GM12878 (cell line): ENCODE data around the gene DIS3L2. TPM values are rescaled to one million over a fixed set of nuclear protein-coding genes. Genes with fewer than 3 reads are reported as not detected.
"Not testable (repeated sequence)": the region's sequence is repeated elsewhere in the genome, so short reads cannot be mapped to it uniquely, and the experiment has no call there.

ENCODE experiments used
- ATAC-seq: fragments of 200-7000 bp; cut with Tn5 transposase; 3 replicates; pipeline ENCODE4 v1.9.1; 2020; ENCODE audit warnings: mild to moderate bottlenecking, moderate library complexity
- BruUV-seq: library from RNA; stranded (reverse); fragments of 400-500 nt; replicated peaks from 2 replicates; lab custom pipeline; 2021; lab: Mats Ljungman, UMichigan
- CTCF ChIA-PET: fragments of 300-600 bp; sonication (Branson Sonifier 250); formaldehyde crosslinking; extraction: SDS; loops from one replicate; lab custom pipeline; 2021; ENCODE audit warnings: inconsistent platforms; lab: Yijun Ruan, JAX
- POLR2A ChIA-PET: fragments of 350-600 bp; formaldehyde crosslinking; extraction: SDS; loops from one replicate; lab custom pipeline; 2021; ENCODE audit warnings: inconsistent platforms; lab: Charles Lee
- RAD21 ChIA-PET: fragments of 300-600 bp; sonication (Branson Sonifier 250); formaldehyde crosslinking; loops from one replicate; lab custom pipeline; 2023; ENCODE audit warnings: antibody characterized with exemption; ENCODE audit not compliant: unreplicated experiment; lab: Charles Lee
- SMC1A ChIA-PET: fragments of 300-600 bp; sonication (Branson Sonifier 250); formaldehyde crosslinking; loops from one replicate; lab custom pipeline; 2023; ENCODE audit not compliant: unreplicated experiment, uncharacterized antibody; lab: Charles Lee
- DNase-seq: peaks from one replicate; pipeline ENCODE4 v3.0.0-alpha.2; 2011; ENCODE audit warnings: low read depth, low spot score
- FAIRE-seq: peaks from 3 replicates; lab custom pipeline; 2011; peaks lifted over from hg19 to GRCh38; lab: Jason Lieb, UNC
- H2AFZ ChIP-seq: 2 replicates; pipeline ENCODE4 v1.6.0; 2011; ENCODE audit warnings: low read depth, low read length, control low read depth; ENCODE audit not compliant: control insufficient read depth
- H3K27ac ChIP-seq: 2 replicates; pipeline ENCODE4 v1.5.1; 2011; ENCODE audit warnings: control low read depth; ENCODE audit not compliant: control insufficient read depth, insufficient read depth
- H3K27me3 ChIP-seq, 2 experiments: replicated peaks in 1 of 2; 2 replicates each; pipeline versions ENCODE4 v1.6.0 to v1.6.1; 2011; ENCODE audit warnings: low read length in 1 of 2; ENCODE audit not compliant: control insufficient read depth in 2 of 2, insufficient read depth in 2 of 2
- H3K36me3 ChIP-seq, 2 experiments: 2 replicates each; pipeline ENCODE4 v1.5.1; 2011; ENCODE audit warnings: low read length in 1 of 2; ENCODE audit not compliant: control insufficient read depth in 2 of 2, insufficient read depth in 2 of 2
- H3K4me1 ChIP-seq: 2 replicates; pipeline ENCODE4 v1.6.1; 2011; ENCODE audit warnings: mild to moderate bottlenecking, low read length, moderate library complexity, mixed read lengths; ENCODE audit not compliant: control insufficient read depth, insufficient read depth
- H3K4me2 ChIP-seq: 2 replicates; pipeline ENCODE4 v1.6.0; 2011; ENCODE audit warnings: control low read depth; ENCODE audit not compliant: control insufficient read depth, insufficient read depth
- H3K4me3 ChIP-seq: fragments of 200-600 bp; sonication (generic); 2 replicates; pipeline ENCODE4 v1.5.1; 2016
- H3K79me2 ChIP-seq: 2 replicates; pipeline ENCODE4 v1.6.0; 2011; ENCODE audit warnings: low read length; ENCODE audit not compliant: control insufficient read depth, insufficient read depth
- H3K9ac ChIP-seq: 2 replicates; pipeline ENCODE4 v1.8.0; 2011; ENCODE audit warnings: low read length, control low read depth, mixed read lengths; ENCODE audit not compliant: control insufficient read depth, insufficient read depth
- H3K9me3 ChIP-seq: replicated peaks from 3 replicates; pipeline ENCODE4 v1.5.1; 2011; ENCODE audit warnings: mild to moderate bottlenecking, low read length; ENCODE audit not compliant: control insufficient read depth, insufficient read depth
- H4K20me1 ChIP-seq: 2 replicates; pipeline ENCODE4 v1.6.0; 2011; ENCODE audit not compliant: control insufficient read depth, insufficient read depth
- WGBS: methylation state at CpG from one replicate; pipeline ENCODE4 v1.1.6; 2016; ENCODE audit warnings: low lambda C conversion rate; ENCODE audit not compliant: insufficient replicate concordance, insufficient coverage; ENCODE audit errors: missing lambda C conversion rate; 5-methylcytosine and 5-hydroxymethylcytosine counted together
- in situ Hi-C: fragments of 300-500 bp; cut with MboI; formaldehyde crosslinking; loops from 9 replicates; pipeline ENCODE4 v1.14.3; 2018; ENCODE audit warnings: mixed read lengths
- intact Hi-C: fragments of 100-400 bp; cut with micrococcal nuclease; formaldehyde crosslinking; loops from one replicate; pipeline ENCODE4 v1.14.2; 2022; ENCODE audit not compliant: unreplicated experiment
- polyA plus RNA-seq, 11 experiments: library from polyadenylated mRNA; depleted of rRNA in 4 of 11; unstranded in 6 of 11; stranded (reverse) in 5 of 11; fragments of >200 nt; fragmentation: Nextera tagmentation in 4 of 11; fragmentation: Illumina TruSeq in 1 of 11; extraction: Ambion mirVana in 4 of 11; extraction: Trizol in 1 of 11; gene quantifications; 1 replicate in 1 of 11; 2 replicates in 10 of 11; pipeline versions ENCODE4 v1.2.1 to v1.2.3, GENCODE V29; 2011 to 2016; ENCODE audit warnings: inconsistent platforms in 2 of 11, missing spikeins in 2 of 11, low read depth in 1 of 11
- total RNA-seq, 4 experiments: library from RNA; depleted of rRNA in 3 of 4; stranded (reverse); fragments of >200 nt in 3 of 4; fragmentation: Illumina TruSeq in 1 of 4; extraction: Trizol in 1 of 4; gene quantifications; 2 replicates each; pipeline versions ENCODE4 v1.2.1 to v1.2.3, GENCODE V29; 2013 to 2021

Gene DIS3L2
- total and polyA plus RNA-seq, 10 of the 15 experiments (the other 5 are each of a cell fraction or from before 2014, with no cell fraction given) = 3.5 to 27.1 (median 16.0) TPM

DNA sequence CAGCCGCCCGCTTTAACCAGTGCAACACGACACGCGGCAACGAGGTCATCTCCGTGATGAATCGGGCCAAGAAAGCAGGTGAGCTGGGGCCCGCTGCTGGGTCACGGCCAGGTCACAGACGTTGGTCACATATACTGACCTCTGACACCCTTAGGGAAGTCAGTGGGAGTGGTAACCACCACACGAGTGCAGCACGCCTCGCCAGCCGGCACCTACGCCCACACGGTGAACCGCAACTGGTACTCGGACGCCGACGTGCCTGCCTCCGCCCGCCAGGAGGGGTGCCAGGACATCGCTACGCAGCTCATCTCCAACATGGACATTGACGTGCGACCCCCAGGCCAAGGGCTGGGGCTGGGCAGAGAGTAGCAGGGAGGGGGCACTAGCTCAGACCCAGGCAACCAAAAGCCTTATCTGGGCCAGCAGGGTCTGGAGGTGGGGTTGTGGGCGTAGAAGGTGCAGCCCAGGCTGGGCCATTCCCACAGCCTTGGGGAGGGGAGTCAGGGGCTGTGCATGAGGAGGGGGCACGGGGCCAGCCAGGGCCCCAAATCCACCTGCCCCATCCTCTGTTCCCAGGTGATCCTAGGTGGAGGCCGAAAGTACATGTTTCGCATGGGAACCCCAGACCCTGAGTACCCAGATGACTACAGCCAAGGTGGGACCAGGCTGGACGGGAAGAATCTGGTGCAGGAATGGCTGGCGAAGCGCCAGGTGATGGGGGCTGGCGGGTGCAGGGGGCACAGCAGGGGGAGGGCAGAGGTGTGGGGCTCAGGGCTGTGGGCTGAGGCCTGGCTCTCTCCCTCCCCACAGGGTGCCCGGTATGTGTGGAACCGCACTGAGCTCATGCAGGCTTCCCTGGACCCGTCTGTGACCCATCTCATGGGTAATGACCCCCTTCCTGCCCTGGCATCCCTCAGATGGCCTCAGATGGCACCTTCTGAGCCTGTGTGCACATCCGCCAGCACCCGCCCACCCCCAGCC is 418.4 kb downstream of the DIS3L2 start:
- ATAC-seq, H3K9me3 ChIP-seq, H3K36me3 ChIP-seq, H3K27ac ChIP-seq, SMC1A ChIA-PET, H3K27me3 ChIP-seq, H2AFZ ChIP-seq, H3K79me2 ChIP-seq, BruUV-seq, H3K4me1 ChIP-seq, RAD21 ChIA-PET, H3K4me3 ChIP-seq, H3K9ac ChIP-seq, H4K20me1 ChIP-seq, POLR2A ChIA-PET, FAIRE-seq, CTCF ChIA-PET, intact Hi-C loops, H3K4me2 ChIP-seq, DNase-seq: not testable (repeated sequence)
- in situ Hi-C loops = loop anchor here (5.0 kb wide), 1 partner anchor 52 kb away; no protein-coding TSS in a partner anchor
- WGBS = 53% methylated on average over 31 of the region's 41 CpGs

DNA sequence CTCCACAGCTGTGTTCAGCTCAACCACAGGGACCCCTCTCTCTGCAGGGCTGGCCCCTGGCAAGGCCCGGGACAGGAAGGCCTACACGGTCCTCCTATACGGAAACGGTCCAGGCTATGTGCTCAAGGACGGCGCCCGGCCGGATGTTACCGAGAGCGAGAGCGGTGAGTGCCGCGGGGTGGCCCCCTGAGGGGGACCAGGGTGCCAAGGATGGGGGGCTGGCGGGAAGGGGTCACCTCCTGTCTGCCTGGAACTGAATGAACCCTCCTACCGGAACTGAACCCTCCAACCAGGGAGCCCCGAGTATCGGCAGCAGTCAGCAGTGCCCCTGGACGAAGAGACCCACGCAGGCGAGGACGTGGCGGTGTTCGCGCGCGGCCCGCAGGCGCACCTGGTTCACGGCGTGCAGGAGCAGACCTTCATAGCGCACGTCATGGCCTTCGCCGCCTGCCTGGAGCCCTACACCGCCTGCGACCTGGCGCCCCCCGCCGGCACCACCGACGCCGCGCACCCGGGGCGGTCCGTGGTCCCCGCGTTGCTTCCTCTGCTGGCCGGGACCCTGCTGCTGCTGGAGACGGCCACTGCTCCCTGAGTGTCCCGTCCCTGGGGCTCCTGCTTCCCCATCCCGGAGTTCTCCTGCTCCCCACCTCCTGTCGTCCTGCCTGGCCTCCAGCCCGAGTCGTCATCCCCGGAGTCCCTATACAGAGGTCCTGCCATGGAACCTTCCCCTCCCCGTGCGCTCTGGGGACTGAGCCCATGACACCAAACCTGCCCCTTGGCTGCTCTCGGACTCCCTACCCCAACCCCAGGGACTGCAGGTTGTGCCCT is 419.9 kb downstream of the DIS3L2 start:
- H3K9me3 ChIP-seq, H3K4me1 ChIP-seq, SMC1A ChIA-PET, FAIRE-seq, RAD21 ChIA-PET, intact Hi-C loops, POLR2A ChIA-PET, H3K36me3 ChIP-seq, H3K27me3 ChIP-seq, BruUV-seq, DNase-seq, CTCF ChIA-PET, H4K20me1 ChIP-seq, H2AFZ ChIP-seq, H3K79me2 ChIP-seq, H3K9ac ChIP-seq, H3K27ac ChIP-seq, H3K4me2 ChIP-seq, H3K4me3 ChIP-seq: not testable (repeated sequence)
- peak; percentile 31; the same call in 2 of the 3 replicates for ATAC-seq
- 54% methylated on average over 30 of the region's 59 CpGs for WGBS
- in situ Hi-C loops = loop anchor here (5.0 kb wide), 1 partner anchor 51 kb away; no protein-coding TSS in a partner anchor
